Activated naive CD4-positive, alpha-beta T cell treated with anti-CD3 and anti-CD28 coated beads, Interleukin-2, amount 50 U/mL, for 24 hours (primary cell): ENCODE data around the gene SNRPD1.
A peak's percentile ranks its signal among the peaks of the same experiment; 100 is the strongest.
"Not testable (repeated sequence)": the region's sequence is repeated elsewhere in the genome, so short reads cannot be mapped to it uniquely, and the experiment has no call there.

Experiments used
- H3K27ac Mint-ChIP-seq: one replicate; pipeline ENCODE4 v1.8.0; 2021; ENCODE audit warnings: mild to moderate bottlenecking, mixed read lengths
- H3K27me3 Mint-ChIP-seq: one replicate; pipeline ENCODE4 v1.8.0; 2021; ENCODE audit warnings: mixed read lengths
- H3K36me3 Mint-ChIP-seq: one replicate; pipeline ENCODE4 v1.8.0; 2021; ENCODE audit warnings: mixed read lengths
- H3K4me1 Mint-ChIP-seq: one replicate; pipeline ENCODE4 v1.8.0; 2021; ENCODE audit warnings: mixed read lengths
- H3K4me3 Mint-ChIP-seq: one replicate; pipeline ENCODE4 v1.8.0; 2021; ENCODE audit warnings: mild to moderate bottlenecking, mixed read lengths
- H3K9me3 Mint-ChIP-seq: one replicate; pipeline ENCODE4 v1.8.0; 2021; ENCODE audit warnings: mixed read lengths

SNRPD1 gene

GRCh38 chr18:21611401-21612124 lies 551 bp upstream of the SNRPD1 start:
- H3K36me3 Mint-ChIP-seq, result peaks cover 15% of the 10 kb centered on the region
- peaks cover 27% of the 10 kb centered on the region for H3K4me1 Mint-ChIP-seq
- not testable (repeated sequence) for H3K27me3 Mint-ChIP-seq, H3K9me3 Mint-ChIP-seq
- H3K4me3 Mint-ChIP-seq, result peak overlapping the region; percentile 100
- H3K27ac Mint-ChIP-seq, result peak overlapping the region; percentile 100

GRCh38 chr18:21621640-21622039 lies 9.5 kb downstream of the SNRPD1 start:
- H3K4me3 Mint-ChIP-seq, H3K27ac Mint-ChIP-seq, H3K27me3 Mint-ChIP-seq, H3K9me3 Mint-ChIP-seq: not testable (repeated sequence)
- H3K4me1 Mint-ChIP-seq, result peaks cover 38% of the 10 kb centered on the region
- H3K36me3 Mint-ChIP-seq, result peaks cover 18% of the 10 kb centered on the region

- H3K27ac Mint-ChIP-seq, result peak overlapping the region; percentile 25
- H3K4me1 Mint-ChIP-seq, result peaks cover 24% of the 10 kb centered on the region
- no peaks in the 10 kb centered on the region for H3K27me3 Mint-ChIP-seq
- no peaks in the 10 kb centered on the region for H3K9me3 Mint-ChIP-seq
- no peak overlapping the region for H3K4me3 Mint-ChIP-seq
- H3K36me3 Mint-ChIP-seq, result peaks cover 11% of the 10 kb centered on the region
These were observed 17.1 kb downstream of the SNRPD1 start for GRCh38 chr18:21629089-21629832.

GRCh38 chr18:21632393-21632792 lies 20.3 kb downstream of the SNRPD1 start:
- Mint-ChIP-seq H3K36me3 (peaks cover 7% of the 10 kb centered on the region), H3K4me1 (peaks cover 20% of the 10 kb centered on the region), H3K27ac (no peak overlapping the region), H3K9me3 (no peaks in the 10 kb centered on the region), H3K4me3 (no peak overlapping the region), H3K27me3 (no peaks in the 10 kb centered on the region)

- no peaks in the 10 kb centered on the region for H3K27me3 Mint-ChIP-seq
- H3K4me1 Mint-ChIP-seq, result peaks cover 9% of the 10 kb centered on the region
- no peaks in the 10 kb centered on the region for H3K9me3 Mint-ChIP-seq
- H3K27ac Mint-ChIP-seq, result no peak overlapping the region
- no peaks in the 10 kb centered on the region for H3K36me3 Mint-ChIP-seq
- no peak overlapping the region for H3K4me3 Mint-ChIP-seq
These were observed 22.6 kb downstream of the SNRPD1 start for GRCh38 chr18:21634588-21635199.

GRCh38 chr18:21636769-21637168 lies 24.7 kb downstream of the SNRPD1 start:
- H3K9me3 Mint-ChIP-seq, result no peaks in the 10 kb centered on the region
- H3K36me3 Mint-ChIP-seq, result no peaks in the 10 kb centered on the region
- H3K4me1 Mint-ChIP-seq, result peaks cover 9% of the 10 kb centered on the region
- no peak overlapping the region for H3K4me3 Mint-ChIP-seq
- no peak overlapping the region for H3K27ac Mint-ChIP-seq
- no peaks in the 10 kb centered on the region for H3K27me3 Mint-ChIP-seq

GRCh38 chr18:21638822-21639221 lies 26.7 kb downstream of the SNRPD1 start:
- no peak overlapping the region for H3K27ac Mint-ChIP-seq
- H3K4me3 Mint-ChIP-seq, result no peak overlapping the region
- no peaks in the 10 kb centered on the region for H3K36me3 Mint-ChIP-seq
- H3K9me3 Mint-ChIP-seq, result no peaks in the 10 kb centered on the region
- H3K4me1 Mint-ChIP-seq, result peaks cover 9% of the 10 kb centered on the region
- H3K27me3 Mint-ChIP-seq, result no peaks in the 10 kb centered on the region

GRCh38 chr18:21640375-21640774 lies 28.3 kb downstream of the SNRPD1 start:
- H3K9me3 Mint-ChIP-seq, H3K36me3 Mint-ChIP-seq, H3K4me1 Mint-ChIP-seq, H3K27me3 Mint-ChIP-seq, H3K27ac Mint-ChIP-seq, H3K4me3 Mint-ChIP-seq: not testable (repeated sequence)

- Mint-ChIP-seq H3K27me3 (no peaks in the 10 kb centered on the region), H3K4me3 (no peak overlapping the region), H3K4me1 (no peaks in the 10 kb centered on the region), H3K36me3 (peaks cover 6% of the 10 kb centered on the region), H3K9me3 (no peaks in the 10 kb centered on the region), H3K27ac (no peak overlapping the region)
These were observed 38.2 kb downstream of the SNRPD1 start for GRCh38 chr18:21650311-21650710.

GRCh38 chr18:21652073-21652472 lies 40.0 kb downstream of the SNRPD1 start:
- Mint-ChIP-seq H3K36me3 (peaks cover 6% of the 10 kb centered on the region), H3K9me3 (no peaks in the 10 kb centered on the region), H3K4me1 (no peaks in the 10 kb centered on the region), H3K27me3 (no peaks in the 10 kb centered on the region), H3K27ac (no peak overlapping the region), H3K4me3 (no peak overlapping the region)

- Mint-ChIP-seq H3K27ac (no peak overlapping the region), H3K36me3 (peaks cover 6% of the 10 kb centered on the region), H3K4me3 (no peak overlapping the region), H3K9me3 (no peaks in the 10 kb centered on the region), H3K4me1 (no peaks in the 10 kb centered on the region), H3K27me3 (no peaks in the 10 kb centered on the region)
These were observed 41.2 kb downstream of the SNRPD1 start for GRCh38 chr18:21653361-21653760.

GRCh38 chr18:21656402-21656801 lies 44.3 kb downstream of the SNRPD1 start:
- H3K4me3 Mint-ChIP-seq, result no peak overlapping the region
- H3K4me1 Mint-ChIP-seq, result no peaks in the 10 kb centered on the region
- no peak overlapping the region for H3K27ac Mint-ChIP-seq
- H3K36me3 Mint-ChIP-seq, result peaks cover 6% of the 10 kb centered on the region
- no peaks in the 10 kb centered on the region for H3K27me3 Mint-ChIP-seq
- no peaks in the 10 kb centered on the region for H3K9me3 Mint-ChIP-seq

- no peaks in the 10 kb centered on the region for H3K27me3 Mint-ChIP-seq
- peak overlapping the region; percentile 10 for H3K27ac Mint-ChIP-seq
- no peak overlapping the region for H3K4me3 Mint-ChIP-seq
- peaks cover 3% of the 10 kb centered on the region for H3K36me3 Mint-ChIP-seq
- H3K9me3 Mint-ChIP-seq, result no peaks in the 10 kb centered on the region
- H3K4me1 Mint-ChIP-seq, result no peaks in the 10 kb centered on the region
These were observed 48.0 kb downstream of the SNRPD1 start for GRCh38 chr18:21660078-21660477.

- no peaks in the 10 kb centered on the region for H3K4me1 Mint-ChIP-seq
- peaks cover 3% of the 10 kb centered on the region for H3K36me3 Mint-ChIP-seq
- H3K27ac Mint-ChIP-seq, result no peak overlapping the region
- H3K4me3 Mint-ChIP-seq, result no peak overlapping the region
- H3K9me3 Mint-ChIP-seq, result no peaks in the 10 kb centered on the region
- no peaks in the 10 kb centered on the region for H3K27me3 Mint-ChIP-seq
These were observed 50.5 kb downstream of the SNRPD1 start for GRCh38 chr18:21662581-21662980.

- Mint-ChIP-seq H3K27ac (no peak overlapping the region), H3K27me3 (no peaks in the 10 kb centered on the region), H3K9me3 (no peaks in the 10 kb centered on the region), H3K4me3 (no peak overlapping the region), H3K4me1 (no peaks in the 10 kb centered on the region), H3K36me3 (peaks cover 3% of the 10 kb centered on the region)
These were observed 51.5 kb downstream of the SNRPD1 start for GRCh38 chr18:21663578-21663977.

GRCh38 chr18:21664069-21664468 lies 52.0 kb downstream of the SNRPD1 start:
- no peaks in the 10 kb centered on the region for H3K9me3 Mint-ChIP-seq
- no peak overlapping the region for H3K27ac Mint-ChIP-seq
- no peaks in the 10 kb centered on the region for H3K4me1 Mint-ChIP-seq
- no peaks in the 10 kb centered on the region for H3K27me3 Mint-ChIP-seq
- H3K4me3 Mint-ChIP-seq, result no peak overlapping the region
- H3K36me3 Mint-ChIP-seq, result peaks cover 3% of the 10 kb centered on the region
